Measurements from ENCODE around the gene HSPA14. TPM values are rescaled to one million over a fixed set of nuclear protein-coding genes. Genes with fewer than 3 reads are reported as not detected.
A peak's percentile ranks its signal among the peaks of the same experiment; 100 is the strongest.
"Not testable (repeated sequence)": the region's sequence is repeated elsewhere in the genome, so short reads cannot be mapped to it uniquely, and the experiment has no call there.

HSPA14 gene
- total RNA-seq, 1 experiment from 2014 or later: 51.5 TPM

DNA sequence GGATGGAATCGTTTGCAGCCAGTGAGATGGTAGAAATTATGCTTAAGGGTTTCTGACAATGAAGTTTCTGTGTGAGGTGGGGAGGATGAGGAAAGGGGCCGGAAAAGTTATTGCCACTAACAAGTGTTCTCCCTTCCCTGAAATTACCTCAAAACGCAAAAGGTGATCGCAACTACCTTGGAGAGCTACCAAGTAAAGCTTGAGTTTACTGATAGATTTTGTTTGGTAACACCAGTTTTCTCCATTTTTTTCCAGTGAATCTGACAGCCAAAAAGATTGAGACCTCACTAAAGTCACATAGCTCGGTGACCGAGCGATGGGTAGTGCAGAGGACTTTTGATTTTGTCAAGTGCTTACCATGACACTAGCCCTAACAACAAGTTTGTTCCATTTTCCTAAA lies 42.1 kb downstream of the HSPA14 start:
- DNase-seq (ENCODE audit: low read depth): no peak

DNA sequence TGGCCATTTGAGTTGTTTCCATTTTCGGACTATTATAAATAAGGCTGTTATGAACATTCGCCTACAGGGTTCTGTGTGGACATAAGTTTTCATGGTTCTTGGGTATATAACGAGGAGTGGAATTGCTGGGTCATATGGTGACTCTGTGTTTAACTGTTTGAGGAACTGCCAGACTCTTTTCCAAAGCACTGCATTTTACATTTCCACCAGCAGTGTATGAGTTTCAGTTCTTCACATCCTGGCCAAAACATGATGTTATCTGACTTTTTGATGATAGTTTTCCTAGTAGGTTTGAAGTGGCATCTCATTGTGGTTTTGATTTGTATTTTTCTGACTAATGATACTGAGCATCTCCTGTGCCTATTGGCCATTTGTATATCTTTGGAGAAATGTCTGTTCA lies 46.0 kb downstream of the HSPA14 start:
- no peak for DNase-seq (ENCODE audit: low read depth)

DNA sequence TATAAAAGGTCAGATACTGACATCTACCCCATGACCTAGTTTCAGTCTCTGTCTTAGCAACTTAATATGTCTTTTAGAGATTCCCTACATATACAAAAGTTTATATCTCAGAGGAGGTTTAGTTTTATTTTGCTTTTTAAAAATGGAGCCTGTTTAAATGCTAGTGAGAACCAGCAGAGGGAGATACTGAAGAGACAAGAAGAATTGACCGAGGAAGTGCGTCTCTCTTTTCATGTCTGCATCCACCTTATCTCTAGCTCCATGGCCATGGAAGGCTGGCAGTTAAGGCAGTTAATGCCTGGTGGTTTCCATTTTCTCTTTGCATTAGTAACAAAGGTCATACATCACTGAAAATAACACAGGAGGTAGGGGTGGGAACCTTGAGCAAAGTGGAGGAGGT lies 51.2 kb downstream of the HSPA14 start:
- peak; percentile 18 for DNase-seq (ENCODE audit: low read depth)

DNA sequence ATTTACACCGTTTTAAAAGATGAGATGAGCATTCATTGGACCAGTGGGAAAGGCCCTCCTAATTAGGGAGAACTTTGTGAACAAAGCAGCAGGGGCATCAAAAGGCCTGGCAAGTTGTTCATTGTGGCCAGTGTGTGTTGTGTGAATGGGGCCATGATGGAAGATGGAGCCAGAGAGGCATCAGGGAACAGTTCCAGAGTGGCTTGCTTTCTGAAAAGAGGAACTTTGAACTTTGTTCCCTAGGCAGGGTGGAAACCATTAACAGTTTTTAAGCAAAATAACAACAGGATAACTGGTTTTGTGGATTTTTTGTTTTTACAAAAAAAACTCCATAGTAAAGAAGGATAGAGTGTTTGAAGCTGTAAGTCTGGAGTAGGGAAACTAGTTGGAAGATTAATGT lies 53.0 kb downstream of the HSPA14 start:
- no peak for DNase-seq (ENCODE audit: low read depth)

DNA sequence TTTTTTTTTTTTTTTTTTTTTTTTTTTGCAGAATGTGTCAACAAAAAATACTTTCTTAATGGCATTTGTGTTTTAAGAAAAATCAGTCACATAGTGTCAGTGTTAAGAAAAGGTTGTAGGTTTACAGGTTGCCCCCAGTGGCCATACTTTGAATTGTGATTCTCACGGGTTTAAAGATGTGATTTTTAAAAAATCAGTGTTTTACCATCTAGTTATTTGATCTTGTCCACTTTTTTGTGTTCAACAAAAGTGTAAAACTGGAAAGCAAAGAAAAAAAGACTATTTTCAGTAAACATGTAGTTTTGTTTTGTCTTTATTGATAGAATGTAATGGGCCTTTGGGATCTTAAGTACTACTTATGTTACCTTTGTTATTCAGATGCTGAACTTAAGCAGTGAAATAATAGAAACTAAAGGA lies 66.2 kb downstream of the HSPA14 start:
- DNase-seq (ENCODE audit: low read depth): peak; percentile 51

DNA sequence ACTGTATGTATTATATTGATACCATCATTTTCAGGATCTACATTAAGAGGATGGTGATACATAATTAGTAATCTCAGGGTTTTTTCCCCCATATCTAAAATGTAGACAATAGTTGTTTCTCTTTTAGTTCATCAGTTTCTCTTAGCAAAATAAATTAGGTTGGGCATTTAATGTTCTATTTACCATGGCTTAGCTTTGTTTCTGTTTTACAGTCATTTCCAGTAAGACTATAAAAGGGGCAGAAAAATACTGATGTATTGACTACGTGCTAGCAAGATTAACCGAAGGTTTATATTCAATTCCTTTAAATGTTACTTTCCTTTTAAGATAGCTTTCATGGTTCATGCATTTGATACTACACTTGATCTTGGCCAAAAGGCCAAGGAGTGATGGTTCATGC lies 66.8 kb downstream of the HSPA14 start:
- DNase-seq (ENCODE audit: low read depth): no peak

DNA sequence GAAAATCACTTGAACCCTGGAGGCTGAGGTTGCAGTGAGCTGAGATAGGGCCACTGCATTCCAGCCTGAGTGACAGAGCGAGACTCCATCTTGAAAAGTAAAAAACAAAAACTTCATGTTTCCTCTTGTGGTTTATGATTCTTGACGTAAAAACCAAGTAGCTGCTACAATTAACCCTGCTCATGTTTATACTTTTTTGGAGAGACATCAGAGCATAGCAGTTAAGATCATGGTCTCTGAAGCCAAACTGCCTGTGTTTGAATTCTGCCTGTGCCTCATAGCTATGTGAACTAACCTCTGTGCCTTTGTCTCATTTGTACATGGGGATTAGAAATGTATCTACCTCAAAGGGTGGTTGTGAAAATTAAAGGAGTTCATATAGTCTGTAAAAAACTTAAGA lies 67.8 kb downstream of the HSPA14 start:
- no peak for DNase-seq (ENCODE audit: low read depth)

DNA sequence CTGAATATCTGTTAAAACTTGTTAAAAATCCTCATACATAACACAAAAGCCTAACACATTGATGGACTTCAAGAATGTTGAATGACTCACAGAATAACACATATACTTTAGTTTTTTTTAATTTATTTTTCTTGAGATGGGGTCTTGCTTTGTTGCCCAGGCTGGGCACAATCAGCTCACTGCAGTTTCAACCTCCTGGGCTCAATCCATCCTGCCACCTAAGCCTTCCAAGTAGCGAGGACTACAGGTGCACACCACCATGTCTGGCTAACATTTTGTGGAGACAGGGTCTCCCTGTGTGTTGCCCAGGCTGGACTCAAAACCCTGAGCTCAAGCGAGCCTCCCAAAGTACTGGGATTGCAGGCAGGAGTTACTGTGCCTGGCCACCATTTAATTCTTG lies 68.7 kb downstream of the HSPA14 start:
- no peak for DNase-seq (ENCODE audit: low read depth)

DNA sequence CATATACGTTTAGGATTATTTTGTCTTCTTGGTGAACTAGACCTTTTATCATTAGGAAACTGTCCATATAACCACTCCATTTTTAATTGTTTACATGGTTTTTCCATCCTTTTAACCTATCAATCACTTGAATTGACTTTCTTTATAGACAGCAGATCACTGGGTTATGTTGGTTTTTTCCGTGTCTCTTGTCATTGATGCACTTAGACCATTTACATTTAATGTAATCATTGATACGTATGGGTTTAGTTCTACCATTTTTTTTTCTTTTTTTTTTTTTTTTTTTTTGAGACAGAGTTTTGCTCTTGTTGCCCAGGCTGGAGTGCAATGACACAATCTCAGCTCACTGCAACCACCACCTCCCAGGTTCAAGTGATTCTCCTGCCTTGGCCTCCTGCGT lies 69.5 kb downstream of the HSPA14 start:
- DNase-seq (ENCODE audit: low read depth): not testable (repeated sequence)

DNA sequence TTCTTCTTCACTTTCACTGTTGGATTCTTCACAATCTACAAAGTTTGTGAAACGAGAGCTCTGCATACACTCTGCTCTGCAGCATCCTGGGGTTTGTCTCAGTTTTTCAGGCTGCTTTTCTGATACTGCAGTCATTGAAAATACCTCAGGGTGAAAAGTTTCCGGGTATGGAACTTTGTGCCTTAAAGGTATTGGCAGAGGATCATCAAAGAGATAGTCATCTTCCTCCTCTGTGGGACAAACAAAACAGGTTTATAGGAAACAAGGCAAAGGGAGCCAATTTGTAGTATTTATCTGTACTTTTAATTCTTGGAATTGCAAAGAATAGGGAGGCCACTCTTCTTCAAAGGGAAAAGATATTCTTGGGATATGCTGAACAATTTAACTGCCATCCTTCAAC lies 71.0 kb downstream of the HSPA14 start:
- DNase-seq (ENCODE audit: low read depth): no peak

DNA sequence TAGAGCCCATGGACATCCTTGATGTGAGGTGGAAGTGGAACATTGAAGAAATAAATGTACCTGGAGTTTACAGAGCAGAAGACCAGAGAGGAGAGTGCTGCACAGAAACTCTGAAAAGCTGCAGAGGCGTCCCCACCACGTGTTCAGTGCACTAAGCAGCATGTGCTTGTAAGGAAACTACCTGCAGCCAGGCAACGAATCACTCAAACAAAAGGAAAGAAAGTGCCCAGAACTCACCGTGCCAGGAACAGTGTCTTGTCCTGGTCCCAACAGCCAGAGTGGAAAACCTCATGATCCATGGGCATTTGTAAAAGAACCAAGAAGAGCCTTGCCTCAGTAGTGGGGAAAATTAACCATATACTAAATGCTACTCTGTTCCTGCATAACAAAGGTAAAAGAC lies 72.8 kb downstream of the HSPA14 start:
- DNase-seq (ENCODE audit: low read depth): no peak

DNA sequence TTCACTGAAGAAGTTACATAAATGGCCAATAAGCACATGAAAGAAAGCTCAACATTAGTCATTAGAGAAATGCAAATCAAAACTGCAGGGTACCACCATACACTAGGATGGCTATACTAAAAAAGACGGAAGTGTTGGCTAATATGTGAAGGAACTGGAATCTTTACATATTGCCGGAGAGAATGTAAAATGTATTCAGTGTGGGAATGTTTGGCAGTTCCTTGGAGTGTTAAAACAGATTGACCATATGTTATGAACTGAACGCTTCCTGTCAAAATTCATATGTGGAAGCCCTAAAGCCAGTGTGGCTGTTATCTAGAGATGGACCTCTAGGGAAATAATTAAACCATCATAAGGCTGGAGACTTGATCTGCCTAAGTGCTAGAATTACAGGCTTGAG lies 73.7 kb downstream of the HSPA14 start:
- DNase-seq (ENCODE audit: low read depth): no peak

DNA sequence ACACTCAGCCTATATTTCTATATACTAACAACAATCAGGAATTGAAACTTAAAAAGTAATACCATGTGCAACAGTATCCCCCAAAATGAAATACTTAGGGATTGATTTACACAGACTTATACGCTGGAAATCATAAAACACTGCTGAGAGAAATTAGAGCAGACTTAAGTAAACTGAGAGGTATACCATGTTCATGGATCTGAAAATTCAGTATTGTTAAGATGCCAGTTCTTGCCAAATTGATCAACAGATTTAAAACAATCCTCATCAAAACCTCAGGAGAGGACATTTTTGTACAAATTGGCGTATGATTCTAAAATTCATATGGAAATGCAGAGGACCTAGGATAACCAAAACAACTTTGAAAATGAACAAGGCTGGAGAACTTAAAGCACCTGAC lies 78.5 kb downstream of the HSPA14 start:
- no peak for DNase-seq (ENCODE audit: low read depth)

DNA sequence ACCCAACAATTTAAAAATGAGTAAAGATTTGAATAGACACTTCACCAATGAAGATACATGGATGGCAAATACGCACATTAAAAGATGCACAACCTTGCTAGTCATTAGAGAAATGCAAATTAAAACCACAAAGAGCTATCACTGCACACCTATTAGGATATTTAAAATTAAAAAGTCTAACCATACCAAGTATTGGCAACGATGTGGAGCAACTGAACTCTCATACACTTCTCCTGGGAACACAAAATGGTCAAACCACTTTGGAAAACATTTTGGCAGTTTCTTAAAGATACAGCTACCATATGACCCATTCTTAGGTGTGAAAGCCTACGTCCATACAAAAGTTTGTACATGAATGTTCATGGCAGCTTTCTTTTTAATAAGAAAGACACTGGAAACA lies 79.7 kb downstream of the HSPA14 start:
- DNase-seq (ENCODE audit: low read depth): no peak

DNA sequence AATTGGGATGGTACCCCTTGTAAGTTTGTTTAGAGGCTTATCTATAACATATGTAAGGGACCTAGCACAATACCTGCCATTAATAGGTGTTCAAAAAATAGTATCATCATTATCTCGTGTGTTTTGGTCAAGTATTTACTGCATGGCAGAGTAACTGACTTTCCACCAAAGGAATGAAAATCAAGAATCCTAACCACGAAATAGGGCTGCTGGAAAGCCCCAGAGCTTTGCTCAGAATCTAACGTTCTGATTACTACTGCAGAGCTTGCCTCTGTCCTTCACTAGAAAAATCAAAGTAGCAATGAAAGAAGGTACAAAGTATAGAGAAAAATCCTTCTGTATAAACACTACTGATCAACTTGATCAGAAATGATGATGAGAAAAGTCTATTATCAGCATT lies 80.9 kb downstream of the HSPA14 start:
- DNase-seq (ENCODE audit: low read depth): no peak

Other genes starting within 250 kb of the HSPA14 start
- gene FAM107B, start 63.4 kb upstream of the HSPA14 start, total RNA-seq (2014; rRNA removed; shearing (Covaris generic)): 33.1 and 39.9 TPM in 2 replicates
- 0.29 TPM in 1 of 2 replicates, not detected in the other for gene CDNF, start 269 bp upstream of the HSPA14 start, total RNA-seq (2014; rRNA removed; shearing (Covaris generic))
- 20.5 and 24.6 TPM in 2 replicates for gene MSANTD7, start within 50 bp of the HSPA14 start, total RNA-seq (2014; rRNA removed; shearing (Covaris generic))
- 37.9 and 48.5 TPM in 2 replicates for gene SUV39H2, start 40.6 kb downstream of the HSPA14 start, total RNA-seq (2014; rRNA removed; shearing (Covaris generic))
- gene DCLRE1C, start 115.8 kb downstream of the HSPA14 start, total RNA-seq (2014; rRNA removed; shearing (Covaris generic)): 19.9 and 22.9 TPM in 2 replicates
- 1.3 TPM in 1 of 2 replicates, not detected in the other for gene MEIG1, start 121.1 kb downstream of the HSPA14 start, total RNA-seq (2014; rRNA removed; shearing (Covaris generic))
- not detected in 2 replicates for gene OLAH, start 205.6 kb downstream of the HSPA14 start, total RNA-seq (2014; rRNA removed; shearing (Covaris generic))

Measured in RPMI7951 (cell line).